HFF-Myc (cell line): ENCODE measurements around the gene MAPKAP1.
A peak's percentile ranks its signal among the peaks of the same experiment; 100 is the strongest.

Experiments
- DNase-seq: peaks from one replicate; pipeline ENCODE4 v3.0.0-alpha.2; 2011; ENCODE audit warnings: low read depth; ENCODE audit errors: extremely low read depth
- H3K4me3 ChIP-seq: replicated peaks from 2 replicates; pipeline ENCODE4 v1.5.1; 2011; ENCODE audit warnings: low read depth, mild to moderate bottlenecking, control low read depth, low read length
- TF ChIP-seq, protein P1 (sequence below): IDR thresholded peaks from 2 replicates; pipeline ENCODE4 v1.5.1; 2012; ENCODE audit warnings: mild to moderate bottlenecking, low read depth, low read length, control low read depth; ENCODE audit errors: missing control alignments

The MAPKAP1 gene

DNA sequence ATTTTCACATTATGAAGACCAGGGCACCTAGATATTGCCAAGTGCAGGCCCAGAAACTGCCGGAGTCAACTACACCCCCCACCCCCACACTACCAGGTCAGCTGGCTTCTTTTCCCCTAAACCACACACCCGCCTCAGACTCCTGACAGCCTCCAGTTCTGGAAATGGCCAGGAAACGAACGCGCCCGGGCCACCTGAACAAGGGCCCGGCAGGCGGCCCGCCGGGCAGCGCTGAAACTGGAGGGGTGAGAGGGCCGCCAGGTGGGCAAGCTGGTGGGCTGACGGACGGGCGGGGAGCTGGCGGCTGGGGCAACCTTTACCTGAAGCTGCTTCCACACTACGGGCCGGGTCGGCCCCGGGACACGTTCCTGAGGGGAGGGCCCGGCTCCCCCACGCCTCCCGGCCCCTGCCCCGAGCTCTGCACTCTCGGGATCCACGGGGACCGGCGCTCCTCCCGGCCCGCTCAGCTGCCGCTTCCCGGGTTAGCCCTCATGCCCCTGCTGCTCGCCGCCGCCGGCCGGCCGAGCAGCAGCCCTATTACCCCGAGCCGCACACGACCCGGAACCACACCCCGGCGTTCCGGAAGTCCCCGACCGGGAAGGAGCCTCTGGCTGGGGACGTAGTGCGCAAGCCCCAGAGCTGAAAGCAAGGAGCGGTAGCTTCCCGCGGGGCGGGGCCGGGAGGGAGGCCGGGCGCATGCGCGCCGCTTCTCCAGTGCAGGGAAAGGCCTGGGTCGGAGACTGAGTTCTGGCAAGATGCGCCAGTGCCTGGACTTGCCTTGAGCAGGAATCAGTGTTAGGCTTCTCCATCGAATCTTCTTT lies at the start of gene MAPKAP1:
Gene MAPKAP1, minus strand, starts transcription at position 558 of the 821 bp plus-strand sequence. CDS start 34,634 bp downstream, outside the sequence.
- peak; percentile 83 for DNase-seq
- H3K4me3 ChIP-seq = peak within 1 kb of the TSS; percentile 90
- TF ChIP-seq, protein P1, sequence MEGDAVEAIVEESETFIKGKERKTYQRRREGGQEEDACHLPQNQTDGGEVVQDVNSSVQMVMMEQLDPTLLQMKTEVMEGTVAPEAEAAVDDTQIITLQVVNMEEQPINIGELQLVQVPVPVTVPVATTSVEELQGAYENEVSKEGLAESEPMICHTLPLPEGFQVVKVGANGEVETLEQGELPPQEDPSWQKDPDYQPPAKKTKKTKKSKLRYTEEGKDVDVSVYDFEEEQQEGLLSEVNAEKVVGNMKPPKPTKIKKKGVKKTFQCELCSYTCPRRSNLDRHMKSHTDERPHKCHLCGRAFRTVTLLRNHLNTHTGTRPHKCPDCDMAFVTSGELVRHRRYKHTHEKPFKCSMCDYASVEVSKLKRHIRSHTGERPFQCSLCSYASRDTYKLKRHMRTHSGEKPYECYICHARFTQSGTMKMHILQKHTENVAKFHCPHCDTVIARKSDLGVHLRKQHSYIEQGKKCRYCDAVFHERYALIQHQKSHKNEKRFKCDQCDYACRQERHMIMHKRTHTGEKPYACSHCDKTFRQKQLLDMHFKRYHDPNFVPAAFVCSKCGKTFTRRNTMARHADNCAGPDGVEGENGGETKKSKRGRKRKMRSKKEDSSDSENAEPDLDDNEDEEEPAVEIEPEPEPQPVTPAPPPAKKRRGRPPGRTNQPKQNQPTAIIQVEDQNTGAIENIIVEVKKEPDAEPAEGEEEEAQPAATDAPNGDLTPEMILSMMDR = no peak

DNA sequence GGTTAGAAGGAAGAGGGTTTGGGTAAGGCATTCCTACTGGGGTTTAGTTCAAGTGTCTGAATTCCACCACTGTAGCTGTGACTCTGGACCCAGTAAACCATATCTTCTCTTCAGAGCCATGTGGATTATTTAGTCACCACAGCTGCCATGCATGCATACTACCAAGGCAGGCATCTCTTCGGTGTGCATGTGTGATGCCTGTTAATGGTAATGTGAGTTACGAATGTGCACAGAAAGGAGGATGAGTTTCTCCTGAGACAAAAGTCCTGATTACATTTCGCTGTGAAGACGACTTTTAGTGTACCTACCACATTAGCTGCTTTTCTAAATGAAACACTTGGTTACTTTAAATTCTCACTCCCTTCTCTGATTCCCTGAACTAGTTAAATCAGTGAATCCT lies 49.5 kb upstream of the MAPKAP1 start:
- H3K4me3 ChIP-seq = no peak overlapping the region
- TF ChIP-seq, protein P1 = no peak
- no peak for DNase-seq

DNA sequence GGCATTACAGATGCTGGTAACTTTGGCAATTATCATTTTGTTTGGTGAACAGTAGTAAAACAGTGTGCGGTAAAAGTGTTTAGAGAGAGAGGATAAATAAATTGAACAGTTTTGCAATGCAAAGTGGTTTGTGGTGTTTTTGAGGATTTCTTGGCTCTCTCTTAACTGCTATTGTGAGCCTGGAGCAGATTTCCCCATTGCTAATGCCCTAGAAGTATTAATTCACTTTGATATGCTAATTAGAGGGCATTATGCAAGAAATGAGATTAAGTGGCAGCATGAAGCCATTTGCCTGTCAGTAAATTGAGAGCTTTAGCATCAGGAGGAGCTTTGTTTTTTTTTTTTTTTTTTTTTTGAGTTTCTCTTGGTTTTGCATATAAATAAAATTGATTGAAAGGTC lies 48.3 kb upstream of the MAPKAP1 start:
- no peak for DNase-seq
- TF ChIP-seq, protein P1 = no peak
- H3K4me3 ChIP-seq = no peak overlapping the region

DNA sequence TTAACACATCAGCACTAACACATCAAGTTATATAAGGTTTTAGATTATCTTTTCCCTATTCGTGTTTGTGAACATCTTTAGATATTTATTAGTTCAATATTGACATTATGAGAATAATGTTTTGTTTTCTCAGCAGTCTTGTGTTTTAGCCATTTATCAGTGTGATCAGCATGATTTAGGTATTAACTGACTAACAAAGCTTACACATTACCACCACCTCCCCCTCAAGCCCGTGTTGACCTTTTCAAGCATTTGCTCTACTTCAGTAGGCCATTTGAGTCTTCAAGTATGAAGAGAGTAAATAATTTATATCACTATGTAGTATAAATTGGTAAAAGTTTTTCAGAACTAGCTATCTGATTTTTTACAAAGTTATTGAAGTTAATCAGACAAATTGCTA lies 47.1 kb upstream of the MAPKAP1 start:
- H3K4me3 ChIP-seq = no peak overlapping the region
- DNase-seq = no peak
- TF ChIP-seq, protein P1 = no peak

DNA sequence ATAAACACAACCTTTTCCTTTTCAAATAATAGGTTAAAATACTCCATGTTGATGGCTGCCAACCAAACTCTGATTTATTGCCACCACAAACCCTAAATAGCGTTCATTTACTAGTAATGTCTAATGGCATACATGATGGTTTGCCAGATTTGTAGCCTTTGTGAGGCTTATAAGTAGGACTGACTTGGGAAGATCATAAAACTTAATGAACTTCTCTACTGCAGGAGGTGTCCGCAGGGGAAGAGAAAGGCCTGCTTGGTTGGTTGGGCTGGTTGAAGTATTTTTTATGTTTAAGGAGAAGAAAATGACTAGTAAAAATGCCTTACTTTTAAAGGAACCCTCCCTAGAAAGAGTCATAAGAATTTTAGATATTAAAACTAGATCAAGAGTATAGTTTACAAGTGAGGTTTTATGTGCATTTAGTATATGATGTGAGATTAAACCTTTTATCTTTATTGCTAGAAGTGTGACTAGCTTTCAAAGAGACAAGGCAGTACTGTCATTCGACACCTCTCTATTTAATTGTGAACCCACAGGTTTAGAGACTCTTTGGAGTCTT lies 45.1 kb upstream of the MAPKAP1 start:
- TF ChIP-seq, protein P1 = no peak
- H3K4me3 ChIP-seq = no peak overlapping the region
- DNase-seq = no peak

DNA sequence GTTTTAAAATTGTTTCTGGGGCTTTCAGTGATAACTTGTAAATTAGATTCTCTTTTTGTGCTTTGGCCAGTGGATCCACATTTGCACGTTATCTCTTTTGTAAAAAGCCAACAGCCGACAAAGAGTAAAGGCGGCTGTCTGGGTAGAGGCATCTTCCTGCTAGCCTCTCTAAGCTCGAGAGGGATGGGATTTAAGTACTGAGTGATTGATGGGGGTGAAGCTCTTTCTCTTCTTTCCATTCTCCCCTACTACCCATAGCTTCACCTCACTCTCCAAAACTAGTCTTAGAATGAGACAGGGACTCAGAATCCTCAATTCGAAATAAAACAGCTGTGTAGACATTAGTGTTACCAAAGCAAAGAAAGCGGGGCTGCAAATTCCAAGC lies 43.6 kb upstream of the MAPKAP1 start:
- DNase-seq = no peak
- TF ChIP-seq, protein P1 = no peak
- peak overlapping the region; percentile 81 for H3K4me3 ChIP-seq
